ENCODE results near the gene FGF16.
"Not testable (repeated sequence)": the region's sequence is repeated elsewhere in the genome, so short reads cannot be mapped to it uniquely, and the experiment has no call there.

Gene FGF16

GRCh38 chrX:77446908-77447652 is at the start of gene FGF16:
Gene FGF16 (plus strand): TSS chrX:77447389. CDS start chrX:77447675, 286 bp downstream.
- peak within 1 kb of the TSS; percentile 36; the same call in 1 of the 2 replicates for H3K4me3 ChIP-seq (ENCODE audit: low read depth, low read length)
- no peak for TF ChIP-seq CTCF (IDR thresholded peaks at IDR 0.05; ENCODE audit: low read depth, low read length)

DNA sequence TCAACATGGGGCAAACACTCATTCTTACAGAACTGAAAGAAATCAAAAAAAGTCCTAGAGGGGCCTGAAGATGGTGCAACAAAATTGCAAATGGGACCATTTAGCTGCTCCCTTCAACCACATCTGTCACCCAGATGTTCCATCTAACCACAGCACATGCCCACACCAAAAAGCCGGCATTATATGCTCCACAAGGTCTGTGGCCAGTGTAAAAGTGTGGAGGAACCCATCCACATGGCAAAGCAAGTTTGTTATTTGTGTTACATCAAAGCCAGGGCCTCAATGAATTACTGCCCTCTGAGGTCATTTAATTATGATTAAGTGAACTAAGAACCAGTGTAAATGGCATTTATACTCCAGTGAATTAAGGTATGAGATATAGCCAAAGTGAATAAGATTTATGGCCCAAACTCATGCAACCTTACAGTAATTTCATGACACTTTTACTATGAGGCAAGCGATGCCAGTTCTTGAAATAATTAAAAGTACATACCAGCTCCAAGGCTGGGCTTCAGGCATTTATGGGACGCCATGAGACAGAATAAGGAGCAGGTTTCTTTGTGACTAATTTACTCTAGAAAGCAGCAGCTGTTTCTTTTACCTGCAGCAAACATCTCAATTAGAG is 48.7 kb upstream of the FGF16 start:
- H3K4me3 ChIP-seq (ENCODE audit: low read depth, low read length): no peak overlapping the region
- no peak for TF ChIP-seq CTCF (IDR thresholded peaks at IDR 0.05; ENCODE audit: low read depth, low read length)

DNA sequence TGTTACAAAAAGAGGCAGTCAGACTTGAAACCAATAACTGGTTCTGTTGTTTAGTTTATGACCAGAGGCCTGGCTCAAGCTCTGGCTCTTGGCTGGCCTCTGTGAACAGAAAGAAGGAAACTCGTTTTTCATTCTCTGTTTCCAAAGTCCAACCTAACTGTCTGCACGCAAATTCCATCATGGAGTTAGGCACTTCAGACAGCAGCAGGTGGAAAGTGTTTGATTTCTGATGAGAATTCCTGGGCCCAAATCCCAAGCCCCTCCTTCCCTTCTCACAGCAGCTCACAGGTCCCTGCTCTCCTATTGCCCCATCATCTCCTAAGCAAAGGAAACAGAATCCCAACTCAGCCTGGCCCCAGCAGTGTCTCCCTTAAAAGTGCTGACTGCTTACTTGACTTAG is 42.8 kb upstream of the FGF16 start:
- no peak overlapping the region for H3K4me3 ChIP-seq (ENCODE audit: low read depth, low read length)

DNA sequence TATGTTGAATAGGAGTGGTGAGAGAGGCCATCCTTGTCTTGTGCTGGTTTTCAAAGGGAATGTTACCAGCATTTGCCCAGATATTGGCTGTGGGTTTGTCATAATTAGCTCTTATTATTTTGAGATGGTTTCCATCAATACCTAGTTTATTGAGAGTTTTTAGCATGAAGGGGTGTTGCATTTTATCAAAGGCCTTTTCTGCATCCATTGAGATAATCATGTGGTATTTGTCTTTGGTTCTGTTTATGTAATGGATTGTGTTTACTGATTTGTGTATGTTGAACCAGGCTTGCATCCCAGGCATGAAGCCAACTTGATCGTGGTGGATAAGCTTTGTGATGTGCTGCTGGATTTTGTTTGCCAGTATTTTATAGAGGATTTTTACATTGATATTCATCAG is 39.4 kb upstream of the FGF16 start:
- not testable (repeated sequence) for H3K4me3 ChIP-seq (ENCODE audit: low read depth, low read length)

More for the DNA sequence above, 42.8 kb upstream of the FGF16 start:
- no peak for TF ChIP-seq CTCF (IDR thresholded peaks at IDR 0.05; ENCODE audit: low read depth, low read length)

DNA sequence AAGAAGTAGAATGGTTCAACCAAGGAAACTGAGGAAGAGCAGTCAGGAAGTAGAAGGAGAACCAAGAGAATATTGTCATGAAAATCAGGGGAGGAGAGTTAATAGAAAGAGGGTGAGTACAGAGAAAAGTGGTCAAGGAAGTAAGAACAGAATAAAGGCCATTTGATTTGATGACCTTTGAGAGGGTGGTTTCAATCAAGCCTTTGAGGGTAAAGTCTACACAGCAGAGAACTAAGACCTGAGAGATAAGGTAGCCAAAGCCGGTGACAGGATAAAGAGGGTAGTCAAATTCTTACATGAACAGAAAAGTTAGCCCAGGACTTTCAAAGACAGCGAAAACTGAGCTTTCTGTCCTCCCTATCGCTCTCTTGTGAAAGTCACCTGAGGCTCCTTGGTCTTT is 34.6 kb upstream of the FGF16 start:
- no peak overlapping the region for H3K4me3 ChIP-seq (ENCODE audit: low read depth, low read length)
- TF ChIP-seq CTCF (IDR thresholded peaks at IDR 0.05; ENCODE audit: low read depth, low read length): no peak

GRCh38 chrX:77415161-77415560 is 32.0 kb upstream of the FGF16 start:
- TF ChIP-seq CTCF (IDR thresholded peaks at IDR 0.05; ENCODE audit: low read depth, low read length): no peak
- no peak overlapping the region for H3K4me3 ChIP-seq (ENCODE audit: low read depth, low read length)

- no peak overlapping the region for H3K4me3 ChIP-seq (ENCODE audit: low read depth, low read length)
- no peak for TF ChIP-seq CTCF (IDR thresholded peaks at IDR 0.05; ENCODE audit: low read depth, low read length)
These were observed 31.3 kb upstream of the FGF16 start for GRCh38 chrX:77415882-77416281.
